ENCODE data around the gene MAP1S. TPM values are rescaled to one million over a fixed set of nuclear protein-coding genes. Genes with fewer than 3 reads are reported as not detected.

Gene MAP1S
- total and polyA plus RNA-seq, 10 donors: 15.0 to 63.1 (median 35.5) TPM

GRCh38 chr19:17743874-17744580, 24.7 kb downstream of the MAP1S start:
- H3K27me3 ChIP-seq (replicated peaks in 1 of 7): no peaks in the 10 kb centered on the region
- H3K4me3 ChIP-seq: no peak overlapping the region
- H3K27ac ChIP-seq: no peak overlapping the region
- intact Hi-C loops (cut with DNase I; ENCODE audit: low total_unique reads): no loop called here
- TF ChIP-seq POLR2AphosphoS5 (IDR thresholded peaks at IDR 0.05) (no peak), CTCF (IDR thresholded peaks at IDR 0.05 in 8 of 11, conservative IDR thresholded peaks at IDR 0.05 in 3 of 11) (no peak), POLR2A (IDR thresholded peaks at IDR 0.05) (no peak)
- DNase-seq: no peak
- 81 to 86% (median 84%) methylated on average over 6 of the region's 6 CpGs for WGBS, 5 donors
- peaks cover 0 to 48% (median 33%) of the 10 kb centered on the region in 6 donors for H3K4me1 ChIP-seq
- H3K9me3 ChIP-seq: no peaks in the 10 kb centered on the region
- H3K36me3 ChIP-seq: no peaks in the 10 kb centered on the region

GRCh38 chr19:17747205-17748098, 28.2 kb downstream of the MAP1S start:
- intact Hi-C loops (cut with DNase I; ENCODE audit: low total_unique reads): no loop called here
- Histone ChIP-seq H3K27ac (peak overlapping the region in 5 of 8 donors; percentile 36 to 85 (median 77)), H3K4me3 (peak overlapping the region; percentile 43 to 80 (median 64)), H3K9me3 (no peaks in the 10 kb centered on the region), H3K4me1 (peaks cover 16 to 69% (median 56%) of the 10 kb centered on the region in 6 donors), H3K27me3 (replicated peaks in 1 of 7) (no peaks in the 10 kb centered on the region), H3K36me3 (no peaks in the 10 kb centered on the region)
- WGBS, 5 donors: 6 to 11% (median 8%) methylated on average over 35 to 75 of the region's 75 CpGs
- peak; percentile 33 to 60 (median 52) for TF ChIP-seq POLR2AphosphoS5 (IDR thresholded peaks at IDR 0.05)
- no peak for TF ChIP-seq POLR2A (IDR thresholded peaks at IDR 0.05)
- peak in 2 of 11 experiments; percentile 11 to 27 for TF ChIP-seq CTCF (IDR thresholded peaks at IDR 0.05 in 8 of 11, conservative IDR thresholded peaks at IDR 0.05 in 3 of 11)
- DNase-seq: peak; percentile 97

GRCh38 chr19:17748884-17749638, 29.8 kb downstream of the MAP1S start:
- peaks cover 21 to 84% (median 68%) of the 10 kb centered on the region in 6 donors for H3K4me1 ChIP-seq
- H3K36me3 ChIP-seq: peaks cover 0 to 3% (median 1%) of the 10 kb centered on the region in 6 donors
- 70 to 86% (median 80%) methylated on average over 6 of the region's 6 CpGs for WGBS, 5 donors
- DNase-seq: no peak
- intact Hi-C loops (cut with DNase I; ENCODE audit: low total_unique reads): no loop called here
- H3K27ac ChIP-seq: peak overlapping the region in 3 of 8 donors; percentile 89 to 95 (median 92)
- no peak for TF ChIP-seq POLR2A (IDR thresholded peaks at IDR 0.05)
- no peak for TF ChIP-seq CTCF (IDR thresholded peaks at IDR 0.05 in 8 of 11, conservative IDR thresholded peaks at IDR 0.05 in 3 of 11)
- no peak for TF ChIP-seq POLR2AphosphoS5 (IDR thresholded peaks at IDR 0.05)
- H3K9me3 ChIP-seq: no peaks in the 10 kb centered on the region
- H3K4me3 ChIP-seq: peak overlapping the region in 1 of 8 donors; percentile 80
- H3K27me3 ChIP-seq (replicated peaks in 1 of 7): no peaks in the 10 kb centered on the region

All from spleen (tissue), 11 donors.